H1 (cell line): ENCODE results near the gene CACNA2D3. TPM values are rescaled to one million over a fixed set of nuclear protein-coding genes. Genes with fewer than 3 reads are reported as not detected.

ENCODE experiments used
- RNF2 ChIP-seq: fragments of 200-900, 300-1000 bp; sonication (generic); IDR thresholded peaks from 2 replicates; pipeline ENCODE4 v1.7.1; 2016; ENCODE audit warnings: borderline replicate concordance, low read depth, mild to moderate bottlenecking, antibody characterized with exemption, low read length; ENCODE audit not compliant: poor library complexity, severe bottlenecking; ENCODE audit errors: missing control alignments
- SRF ChIP-seq: IDR thresholded peaks from 2 replicates; pipeline ENCODE4 v1.6.1; 2011; ENCODE audit warnings: mild to moderate bottlenecking, low read depth, low read length, moderate library complexity
- TAF1 ChIP-seq: IDR thresholded peaks from 2 replicates; pipeline ENCODE4 v1.6.1; 2011; ENCODE audit warnings: mild to moderate bottlenecking, low read depth, low read length
- polyA plus RNA-seq, 7 experiments: library from polyadenylated mRNA; depleted of rRNA in 3 of 7; stranded (reverse) in 5 of 7; unstranded in 2 of 7; fragments of >200 nt in 5 of 7; fragments of 200-250 nt in 2 of 7; gene quantifications; 1 replicate in 5 of 7; 2 replicates in 1 of 7; 4 replicates in 1 of 7; pipeline versions ENCODE4 v1.2.1 to v1.2.3, GENCODE V29; 2011 to 2013; ENCODE audit warnings: missing spikeins in 2 of 7, mixed read lengths in 2 of 7
- total RNA-seq: library from RNA; stranded (reverse); fragmentation: NEBNext Ultra II Directional; extraction: Animal tissue kit (Norgen Biotek cat#: 25700); gene quantifications from 2 replicates; pipeline ENCODE4 v1.2.1, GENCODE V29; 2021
- TF ChIP-seq, protein P1 (sequence below): fragments of 300-600 bp; sonication (generic); IDR thresholded peaks from 2 replicates; pipeline ENCODE4 v1.7.1; 2012; ENCODE audit warnings: low read length, moderate library complexity, mild to moderate bottlenecking, inconsistent platforms; ENCODE audit not compliant: insufficient replicate concordance
- TF ChIP-seq, protein P2 (sequence below): IDR thresholded peaks from 2 replicates; pipeline ENCODE4 v1.6.1; 2011; ENCODE audit warnings: low read depth, mild to moderate bottlenecking, low read length; ENCODE audit not compliant: insufficient read depth

CACNA2D3 gene
- total and polyA plus RNA-seq, 2 of the 8 experiments (the other 6 are each of a cell fraction or from before 2014, with no cell fraction given), result 1.5 to 1.8 TPM

DNA sequence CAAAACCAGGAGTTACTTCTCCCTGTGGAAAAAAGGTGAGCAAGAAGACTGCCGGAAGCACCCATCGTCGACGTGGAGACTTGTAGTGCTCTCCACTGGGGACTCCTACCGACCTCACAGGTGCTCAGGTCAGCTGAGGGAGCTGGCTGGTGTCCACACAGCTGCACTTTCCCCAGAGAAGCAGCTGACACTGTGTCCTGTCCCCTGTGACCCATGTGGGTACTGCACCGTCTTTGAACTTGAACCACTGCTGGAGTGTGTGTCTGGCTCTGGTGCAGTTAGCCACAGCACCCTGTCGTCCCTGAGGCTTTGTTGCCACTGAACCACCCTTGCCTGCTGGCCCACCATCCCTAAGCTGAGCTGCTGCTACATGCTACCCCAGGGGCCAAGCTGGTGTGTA, 270.8 kb downstream of the CACNA2D3 start (continued):
- TF ChIP-seq, protein P1, sequence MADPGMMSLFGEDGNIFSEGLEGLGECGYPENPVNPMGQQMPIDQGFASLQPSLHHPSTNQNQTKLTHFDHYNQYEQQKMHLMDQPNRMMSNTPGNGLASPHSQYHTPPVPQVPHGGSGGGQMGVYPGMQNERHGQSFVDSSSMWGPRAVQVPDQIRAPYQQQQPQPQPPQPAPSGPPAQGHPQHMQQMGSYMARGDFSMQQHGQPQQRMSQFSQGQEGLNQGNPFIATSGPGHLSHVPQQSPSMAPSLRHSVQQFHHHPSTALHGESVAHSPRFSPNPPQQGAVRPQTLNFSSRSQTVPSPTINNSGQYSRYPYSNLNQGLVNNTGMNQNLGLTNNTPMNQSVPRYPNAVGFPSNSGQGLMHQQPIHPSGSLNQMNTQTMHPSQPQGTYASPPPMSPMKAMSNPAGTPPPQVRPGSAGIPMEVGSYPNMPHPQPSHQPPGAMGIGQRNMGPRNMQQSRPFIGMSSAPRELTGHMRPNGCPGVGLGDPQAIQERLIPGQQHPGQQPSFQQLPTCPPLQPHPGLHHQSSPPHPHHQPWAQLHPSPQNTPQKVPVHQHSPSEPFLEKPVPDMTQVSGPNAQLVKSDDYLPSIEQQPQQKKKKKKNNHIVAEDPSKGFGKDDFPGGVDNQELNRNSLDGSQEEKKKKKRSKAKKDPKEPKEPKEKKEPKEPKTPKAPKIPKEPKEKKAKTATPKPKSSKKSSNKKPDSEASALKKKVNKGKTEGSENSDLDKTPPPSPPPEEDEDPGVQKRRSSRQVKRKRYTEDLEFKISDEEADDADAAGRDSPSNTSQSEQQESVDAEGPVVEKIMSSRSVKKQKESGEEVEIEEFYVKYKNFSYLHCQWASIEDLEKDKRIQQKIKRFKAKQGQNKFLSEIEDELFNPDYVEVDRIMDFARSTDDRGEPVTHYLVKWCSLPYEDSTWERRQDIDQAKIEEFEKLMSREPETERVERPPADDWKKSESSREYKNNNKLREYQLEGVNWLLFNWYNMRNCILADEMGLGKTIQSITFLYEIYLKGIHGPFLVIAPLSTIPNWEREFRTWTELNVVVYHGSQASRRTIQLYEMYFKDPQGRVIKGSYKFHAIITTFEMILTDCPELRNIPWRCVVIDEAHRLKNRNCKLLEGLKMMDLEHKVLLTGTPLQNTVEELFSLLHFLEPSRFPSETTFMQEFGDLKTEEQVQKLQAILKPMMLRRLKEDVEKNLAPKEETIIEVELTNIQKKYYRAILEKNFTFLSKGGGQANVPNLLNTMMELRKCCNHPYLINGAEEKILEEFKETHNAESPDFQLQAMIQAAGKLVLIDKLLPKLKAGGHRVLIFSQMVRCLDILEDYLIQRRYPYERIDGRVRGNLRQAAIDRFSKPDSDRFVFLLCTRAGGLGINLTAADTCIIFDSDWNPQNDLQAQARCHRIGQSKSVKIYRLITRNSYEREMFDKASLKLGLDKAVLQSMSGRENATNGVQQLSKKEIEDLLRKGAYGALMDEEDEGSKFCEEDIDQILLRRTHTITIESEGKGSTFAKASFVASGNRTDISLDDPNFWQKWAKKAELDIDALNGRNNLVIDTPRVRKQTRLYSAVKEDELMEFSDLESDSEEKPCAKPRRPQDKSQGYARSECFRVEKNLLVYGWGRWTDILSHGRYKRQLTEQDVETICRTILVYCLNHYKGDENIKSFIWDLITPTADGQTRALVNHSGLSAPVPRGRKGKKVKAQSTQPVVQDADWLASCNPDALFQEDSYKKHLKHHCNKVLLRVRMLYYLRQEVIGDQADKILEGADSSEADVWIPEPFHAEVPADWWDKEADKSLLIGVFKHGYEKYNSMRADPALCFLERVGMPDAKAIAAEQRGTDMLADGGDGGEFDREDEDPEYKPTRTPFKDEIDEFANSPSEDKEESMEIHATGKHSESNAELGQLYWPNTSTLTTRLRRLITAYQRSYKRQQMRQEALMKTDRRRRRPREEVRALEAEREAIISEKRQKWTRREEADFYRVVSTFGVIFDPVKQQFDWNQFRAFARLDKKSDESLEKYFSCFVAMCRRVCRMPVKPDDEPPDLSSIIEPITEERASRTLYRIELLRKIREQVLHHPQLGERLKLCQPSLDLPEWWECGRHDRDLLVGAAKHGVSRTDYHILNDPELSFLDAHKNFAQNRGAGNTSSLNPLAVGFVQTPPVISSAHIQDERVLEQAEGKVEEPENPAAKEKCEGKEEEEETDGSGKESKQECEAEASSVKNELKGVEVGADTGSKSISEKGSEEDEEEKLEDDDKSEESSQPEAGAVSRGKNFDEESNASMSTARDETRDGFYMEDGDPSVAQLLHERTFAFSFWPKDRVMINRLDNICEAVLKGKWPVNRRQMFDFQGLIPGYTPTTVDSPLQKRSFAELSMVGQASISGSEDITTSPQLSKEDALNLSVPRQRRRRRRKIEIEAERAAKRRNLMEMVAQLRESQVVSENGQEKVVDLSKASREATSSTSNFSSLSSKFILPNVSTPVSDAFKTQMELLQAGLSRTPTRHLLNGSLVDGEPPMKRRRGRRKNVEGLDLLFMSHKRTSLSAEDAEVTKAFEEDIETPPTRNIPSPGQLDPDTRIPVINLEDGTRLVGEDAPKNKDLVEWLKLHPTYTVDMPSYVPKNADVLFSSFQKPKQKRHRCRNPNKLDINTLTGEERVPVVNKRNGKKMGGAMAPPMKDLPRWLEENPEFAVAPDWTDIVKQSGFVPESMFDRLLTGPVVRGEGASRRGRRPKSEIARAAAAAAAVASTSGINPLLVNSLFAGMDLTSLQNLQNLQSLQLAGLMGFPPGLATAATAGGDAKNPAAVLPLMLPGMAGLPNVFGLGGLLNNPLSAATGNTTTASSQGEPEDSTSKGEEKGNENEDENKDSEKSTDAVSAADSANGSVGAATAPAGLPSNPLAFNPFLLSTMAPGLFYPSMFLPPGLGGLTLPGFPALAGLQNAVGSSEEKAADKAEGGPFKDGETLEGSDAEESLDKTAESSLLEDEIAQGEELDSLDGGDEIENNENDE, result no peak
- TF ChIP-seq RNF2 (no peak), TAF1 (no peak), SRF (no peak)
- TF ChIP-seq, protein P2, sequence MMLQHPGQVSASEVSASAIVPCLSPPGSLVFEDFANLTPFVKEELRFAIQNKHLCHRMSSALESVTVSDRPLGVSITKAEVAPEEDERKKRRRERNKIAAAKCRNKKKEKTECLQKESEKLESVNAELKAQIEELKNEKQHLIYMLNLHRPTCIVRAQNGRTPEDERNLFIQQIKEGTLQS, result no peak
